ENCODE measurements around the gene BCAS3.

DNA sequence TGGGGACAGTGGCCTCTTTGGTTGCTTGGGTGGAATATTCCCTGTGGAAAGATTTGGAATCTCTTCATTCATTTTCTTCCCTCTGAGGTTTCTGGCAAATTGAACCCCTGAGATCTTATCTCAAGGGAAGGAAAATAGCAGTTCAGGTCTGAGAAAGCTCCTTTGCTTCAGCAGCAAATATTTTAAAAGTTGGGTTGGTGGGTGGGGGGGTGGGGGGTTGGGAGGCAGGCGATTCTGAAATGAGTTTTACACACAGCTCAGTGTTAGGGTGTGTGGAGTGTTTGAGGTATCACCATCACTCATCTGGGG, 728.8 kb downstream of the BCAS3 start:
- TF ChIP-seq, protein P1, sequence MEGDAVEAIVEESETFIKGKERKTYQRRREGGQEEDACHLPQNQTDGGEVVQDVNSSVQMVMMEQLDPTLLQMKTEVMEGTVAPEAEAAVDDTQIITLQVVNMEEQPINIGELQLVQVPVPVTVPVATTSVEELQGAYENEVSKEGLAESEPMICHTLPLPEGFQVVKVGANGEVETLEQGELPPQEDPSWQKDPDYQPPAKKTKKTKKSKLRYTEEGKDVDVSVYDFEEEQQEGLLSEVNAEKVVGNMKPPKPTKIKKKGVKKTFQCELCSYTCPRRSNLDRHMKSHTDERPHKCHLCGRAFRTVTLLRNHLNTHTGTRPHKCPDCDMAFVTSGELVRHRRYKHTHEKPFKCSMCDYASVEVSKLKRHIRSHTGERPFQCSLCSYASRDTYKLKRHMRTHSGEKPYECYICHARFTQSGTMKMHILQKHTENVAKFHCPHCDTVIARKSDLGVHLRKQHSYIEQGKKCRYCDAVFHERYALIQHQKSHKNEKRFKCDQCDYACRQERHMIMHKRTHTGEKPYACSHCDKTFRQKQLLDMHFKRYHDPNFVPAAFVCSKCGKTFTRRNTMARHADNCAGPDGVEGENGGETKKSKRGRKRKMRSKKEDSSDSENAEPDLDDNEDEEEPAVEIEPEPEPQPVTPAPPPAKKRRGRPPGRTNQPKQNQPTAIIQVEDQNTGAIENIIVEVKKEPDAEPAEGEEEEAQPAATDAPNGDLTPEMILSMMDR (IDR thresholded peaks at IDR 0.05) = no peak
- TF ChIP-seq POLR2A (IDR thresholded peaks at IDR 0.05) = no peak

All from lower leg skin (tissue), 3 donors.